GM18520 (cell line): ENCODE data around the gene BTBD10.

ENCODE experiments used
- ATAC-seq: cut with Tn5 transposase; IDR thresholded peaks from one replicate; pipeline ENCODE4 v1.9.1; 2021; ENCODE audit not compliant: unreplicated experiment

BTBD10 gene

DNA sequence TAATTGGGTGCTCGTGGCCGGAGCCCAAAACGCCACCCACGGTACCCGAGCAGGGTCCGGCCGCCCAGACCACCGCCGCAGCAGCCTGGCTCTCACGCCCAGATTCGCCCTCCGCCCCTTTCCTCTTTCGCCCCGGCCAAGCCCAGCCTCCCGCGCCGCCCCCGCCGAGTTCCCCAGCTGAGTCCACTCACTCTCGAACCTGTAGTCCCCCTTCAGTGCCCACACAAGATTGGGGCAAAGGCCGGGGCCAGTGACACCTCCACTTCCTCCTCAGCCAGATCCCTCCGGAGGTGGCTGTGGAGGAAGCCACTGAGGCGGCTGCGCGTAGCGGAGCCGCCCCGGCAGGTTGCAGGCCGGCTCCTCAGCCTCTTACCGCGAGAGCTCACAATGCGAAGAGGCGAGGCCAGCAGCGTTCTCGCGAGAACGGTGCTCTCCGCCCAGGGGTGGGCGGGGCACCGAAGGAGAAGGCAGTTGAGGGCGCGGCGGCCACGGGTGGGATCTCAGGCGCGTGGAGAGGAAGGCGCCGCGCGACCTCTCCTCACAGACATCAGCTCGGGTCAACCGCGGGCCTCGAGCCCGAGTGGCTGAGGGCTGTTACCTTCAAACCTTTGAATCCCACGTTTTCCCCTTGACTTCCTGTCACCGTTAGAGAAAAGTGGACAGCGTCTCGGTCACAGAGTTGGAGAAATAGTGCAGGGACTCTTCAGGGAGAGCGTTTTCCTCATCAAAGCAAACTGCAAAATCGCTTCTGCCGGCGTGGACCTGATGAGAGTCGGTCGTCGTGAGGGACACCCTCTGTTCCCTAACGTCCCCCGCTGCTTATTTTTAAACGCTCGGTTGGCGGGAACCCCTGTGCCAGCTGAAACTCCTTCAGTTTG lies at the start of gene BTBD10:
TSS of gene BTBD10 (minus strand) at position 322 of the 878 bp plus-strand sequence. CDS start 18,098 bp downstream, outside the sequence.
- ATAC-seq = peak; percentile 98

DNA sequence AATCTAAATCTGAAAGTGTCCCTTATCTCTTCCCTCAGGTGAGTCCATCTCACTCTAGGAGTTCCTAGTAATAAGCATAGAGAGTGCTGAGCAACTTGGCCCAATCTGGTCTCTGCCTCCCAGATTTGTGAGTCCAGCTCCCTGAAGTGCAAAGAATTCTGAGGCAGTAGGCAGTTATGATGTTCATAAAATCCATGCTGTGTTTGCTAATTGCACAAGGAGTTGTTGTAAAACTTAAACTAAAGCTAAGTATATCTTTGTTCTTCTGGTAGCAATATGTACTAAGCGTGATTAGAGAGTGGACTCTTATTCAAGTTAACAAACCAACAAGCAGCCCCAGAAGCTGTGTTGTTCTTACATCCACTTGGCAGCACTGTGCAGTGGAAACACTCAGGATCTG lies 40.4 kb upstream of the BTBD10 start:
- ATAC-seq = no peak

- no peak for ATAC-seq
Measured at GRCh38 chr11:13502492-13502891, 39.5 kb upstream of the BTBD10 start.

GRCh38 chr11:13495929-13496328 lies 32.9 kb upstream of the BTBD10 start, which contains the start of gene PTH:
TSS of gene PTH (minus strand) at chr11:13495997. CDS start at chr11:13492855, 3,142 bp downstream.
- no peak for ATAC-seq

DNA sequence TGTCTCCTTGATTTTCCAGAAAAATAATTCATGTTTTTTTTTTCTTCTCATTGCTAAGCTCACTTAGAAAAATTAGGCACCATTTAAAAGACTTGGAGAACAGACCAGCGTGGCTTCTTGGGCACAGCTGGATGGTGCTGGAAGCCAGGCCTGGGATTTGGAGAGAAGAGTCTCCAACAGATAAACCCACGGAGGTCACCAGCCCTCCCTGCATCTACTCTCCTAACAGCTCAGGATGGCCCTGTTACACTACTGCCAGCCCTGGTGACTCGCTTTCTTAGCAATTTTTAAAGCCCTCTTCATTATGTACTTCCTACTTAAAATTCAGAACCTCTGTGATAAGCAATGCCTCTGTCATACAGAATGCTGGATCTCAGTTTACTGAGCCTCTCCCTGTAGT lies 31.0 kb upstream of the BTBD10 start:
- ATAC-seq = no peak

GRCh38 chr11:13487661-13488030 lies 24.6 kb upstream of the BTBD10 start:
- peak; percentile 61 for ATAC-seq

GRCh38 chr11:13486926-13487660 lies 24.1 kb upstream of the BTBD10 start:
- peak; percentile 86 for ATAC-seq

DNA sequence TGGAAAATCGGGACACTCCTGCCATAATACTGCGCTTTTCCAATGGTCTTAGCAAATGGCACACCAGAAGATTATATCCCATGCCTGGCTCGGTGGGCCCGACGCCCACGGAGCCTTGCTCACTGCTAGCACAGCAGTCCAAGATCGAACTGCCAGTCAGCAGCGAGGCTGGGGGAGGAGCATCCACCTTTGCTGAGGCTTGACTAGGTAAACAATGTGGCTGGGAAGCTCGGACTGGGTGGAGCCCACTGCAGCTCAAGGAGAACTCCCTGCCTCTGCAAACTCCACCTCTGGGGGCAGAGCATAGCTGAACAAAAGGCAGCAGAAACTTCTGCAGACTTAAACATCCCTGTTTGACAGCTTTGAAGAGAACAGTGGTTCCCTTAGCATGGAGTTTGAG lies 17.2 kb upstream of the BTBD10 start:
- ATAC-seq = no peak

GRCh38 chr11:13479688-13480087 lies 16.7 kb upstream of the BTBD10 start:
- no peak for ATAC-seq

DNA sequence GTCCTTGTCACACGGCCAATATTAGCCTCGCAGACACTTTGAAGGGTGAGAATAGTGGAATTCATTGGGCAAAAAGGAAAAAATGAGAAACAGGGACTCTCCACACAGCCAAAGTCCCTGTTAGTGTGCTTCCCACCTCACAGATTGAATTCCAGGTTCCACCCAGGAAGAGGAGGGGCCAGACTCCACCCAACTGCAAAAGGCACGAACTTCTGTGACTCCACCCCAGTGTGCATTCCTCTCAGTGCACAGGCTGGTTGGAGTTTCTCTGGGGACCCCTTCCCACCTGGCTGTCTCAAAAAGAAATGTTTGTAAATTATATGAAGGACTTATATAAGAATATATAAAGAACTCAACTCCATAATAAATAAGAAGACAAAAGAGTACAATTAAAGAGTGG lies 12.1 kb upstream of the BTBD10 start:
- ATAC-seq = no peak

- no peak for ATAC-seq
Measured at GRCh38 chr11:13473013-13473722, 10.1 kb upstream of the BTBD10 start.

DNA sequence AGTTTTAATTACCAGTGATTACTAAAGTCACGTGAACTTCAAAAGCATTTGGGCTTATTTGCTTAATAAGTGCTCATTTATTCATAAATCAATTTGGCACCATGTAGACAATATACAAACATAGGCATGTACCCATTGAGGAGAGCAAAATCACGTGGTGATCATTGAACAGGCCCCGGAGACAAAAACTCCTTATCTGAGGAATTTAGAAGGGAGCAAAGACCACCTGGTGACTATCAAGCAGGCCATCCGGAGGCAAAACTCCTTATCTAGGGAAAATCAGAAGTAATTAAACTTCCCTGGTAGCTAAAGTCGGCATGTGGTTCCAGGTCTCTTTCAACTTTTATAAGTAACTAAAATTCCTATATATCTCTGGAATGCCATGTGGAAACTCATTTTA lies 5.7 kb upstream of the BTBD10 start:
- no peak for ATAC-seq

GRCh38 chr11:13465909-13466371 lies 2.9 kb upstream of the BTBD10 start:
- ATAC-seq = no peak

DNA sequence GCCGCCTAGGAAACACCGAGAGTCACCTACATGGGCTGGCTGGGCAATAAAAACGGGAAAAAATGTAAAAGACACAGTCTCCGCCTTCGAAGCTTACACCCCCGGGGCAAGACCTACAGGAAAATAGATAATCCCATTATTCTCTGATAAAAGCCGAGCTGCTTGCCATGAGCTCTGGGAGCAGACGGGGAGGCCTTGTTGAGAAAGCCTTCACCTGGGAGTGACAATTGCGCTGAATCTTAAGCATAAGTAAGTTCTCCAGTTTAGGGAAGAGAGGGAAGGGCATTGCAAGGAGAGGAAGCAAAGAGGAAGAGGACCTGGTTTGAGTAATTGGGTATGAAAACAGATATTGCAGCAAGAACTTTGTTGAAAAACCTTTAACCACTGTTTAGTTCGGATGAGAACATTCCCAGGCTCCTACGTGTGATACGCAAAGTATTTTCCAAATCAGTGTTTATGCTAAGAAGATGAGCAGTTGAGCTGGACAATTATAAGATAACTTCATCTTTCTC lies 813 bp upstream of the BTBD10 start:
- no peak for ATAC-seq

GRCh38 chr11:13462311-13462900 lies 616 bp downstream of the BTBD10 start:
- ATAC-seq = peak; percentile 6

DNA sequence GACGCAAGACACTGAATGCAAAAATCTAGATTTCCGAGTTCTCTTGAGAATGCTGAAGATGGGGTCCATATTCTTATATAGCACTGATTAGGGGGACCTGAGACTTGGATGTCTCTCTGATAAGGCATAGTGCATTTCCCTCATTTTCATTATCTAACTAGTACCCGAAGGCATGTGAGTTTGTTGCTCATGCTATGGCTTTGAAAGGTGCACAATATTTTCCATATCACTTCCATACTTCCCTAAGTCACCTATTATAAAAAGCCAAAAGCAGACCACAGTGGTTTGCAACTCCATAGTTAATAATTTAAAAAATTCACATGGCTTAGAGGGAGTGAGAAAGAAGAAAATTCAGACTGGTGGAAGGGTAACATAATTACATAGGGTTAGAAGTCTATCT lies 1.7 kb downstream of the BTBD10 start:
- ATAC-seq = no peak

GRCh38 chr11:13450832-13451397 lies 12.1 kb downstream of the BTBD10 start:
- ATAC-seq = no peak

- ATAC-seq = no peak
Measured at GRCh38 chr11:13449522-13449921, 13.5 kb downstream of the BTBD10 start.

GRCh38 chr11:13448876-13449275 lies 14.1 kb downstream of the BTBD10 start:
- no peak for ATAC-seq

DNA sequence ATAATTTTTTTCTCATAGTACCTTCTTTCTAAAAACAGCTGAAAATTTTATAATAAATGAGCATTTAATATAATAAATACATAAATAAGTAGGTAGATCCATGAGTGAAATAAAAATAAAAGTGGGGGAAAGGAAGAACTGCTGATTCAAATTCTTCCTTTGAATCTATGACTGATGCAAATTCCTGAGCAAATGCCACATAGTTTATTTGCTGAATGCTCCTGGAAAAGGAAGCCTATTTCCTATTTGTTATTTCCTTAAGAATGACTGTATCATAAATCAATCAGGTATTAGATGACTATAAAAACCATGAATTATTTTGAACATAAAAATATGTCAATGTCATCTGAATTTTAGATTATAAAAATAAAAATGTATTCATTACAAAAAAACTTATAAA lies 16.6 kb downstream of the BTBD10 start:
- ATAC-seq = no peak
